Activated CD8-positive, alpha-beta memory T cell treated with anti-CD3 and anti-CD28 coated beads, Interleukin-2, amount 50 U/mL, for 1 hour (primary cell): Measurements from ENCODE around the gene SSNA1.

Experiments used
- DNase-seq: peaks from one replicate; pipeline ENCODE4 v3.0.0-alpha.2; 2020; ENCODE audit errors: extremely low read depth

The SSNA1 gene, protein sequence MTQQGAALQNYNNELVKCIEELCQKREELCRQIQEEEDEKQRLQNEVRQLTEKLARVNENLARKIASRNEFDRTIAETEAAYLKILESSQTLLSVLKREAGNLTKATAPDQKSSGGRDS

DNA sequence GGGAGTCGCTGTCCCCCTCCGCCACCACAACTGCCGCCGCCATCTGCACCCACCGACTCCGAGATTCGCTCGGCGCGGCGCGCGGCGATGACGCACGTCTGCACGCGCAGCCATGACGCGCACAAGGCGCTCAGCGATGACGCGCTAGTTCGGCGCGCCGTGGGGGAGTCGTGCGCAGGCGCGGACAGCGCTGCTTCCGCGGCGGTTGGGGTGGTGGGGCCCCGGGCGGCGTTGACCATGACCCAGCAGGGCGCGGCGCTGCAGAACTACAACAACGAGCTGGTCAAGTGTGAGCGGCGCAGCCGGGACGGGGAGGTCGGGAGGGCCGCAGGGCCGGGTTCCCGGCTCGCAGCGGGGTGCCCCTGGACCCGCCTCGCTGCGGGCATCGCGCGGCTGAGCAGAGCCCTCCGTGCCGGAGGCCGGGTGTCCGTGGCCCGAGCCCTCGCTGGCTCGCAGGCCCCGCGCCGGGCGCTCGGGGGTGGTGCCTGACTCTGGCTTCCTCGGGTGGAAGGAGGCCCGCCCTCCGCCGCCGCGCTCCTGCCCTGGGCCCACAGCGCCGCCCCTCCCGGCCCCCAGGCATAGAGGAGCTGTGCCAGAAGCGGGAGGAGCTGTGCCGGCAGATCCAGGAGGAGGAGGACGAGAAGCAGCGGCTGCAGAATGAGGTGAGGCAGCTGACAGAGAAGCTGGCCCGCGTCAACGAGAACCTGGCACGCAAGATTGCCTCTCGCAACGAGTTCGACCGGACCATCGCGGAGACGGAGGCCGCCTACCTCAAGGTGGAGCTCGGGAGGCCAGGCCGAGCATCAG, at the start of gene SSNA1, which contains the start of gene ANAPC2:
SSNA1 (plus strand) TSS at position 187 of the 807 bp plus-strand sequence; CDS start at position 238, 51 bp downstream.
ANAPC2 (minus strand) TSS at position 71 of the 807 bp plus-strand sequence; CDS start at position 43, 28 bp downstream.
- peak; percentile 62 for DNase-seq

GRCh38 chr9:137138722-137139467, 49.6 kb upstream of the SSNA1 start, which contains the start of gene GRIN1:
Gene GRIN1, plus strand, starts transcription at chr9:137139154. Its CDS starts 333 bp downstream, at chr9:137139487.
- DNase-seq = no peak

DNA sequence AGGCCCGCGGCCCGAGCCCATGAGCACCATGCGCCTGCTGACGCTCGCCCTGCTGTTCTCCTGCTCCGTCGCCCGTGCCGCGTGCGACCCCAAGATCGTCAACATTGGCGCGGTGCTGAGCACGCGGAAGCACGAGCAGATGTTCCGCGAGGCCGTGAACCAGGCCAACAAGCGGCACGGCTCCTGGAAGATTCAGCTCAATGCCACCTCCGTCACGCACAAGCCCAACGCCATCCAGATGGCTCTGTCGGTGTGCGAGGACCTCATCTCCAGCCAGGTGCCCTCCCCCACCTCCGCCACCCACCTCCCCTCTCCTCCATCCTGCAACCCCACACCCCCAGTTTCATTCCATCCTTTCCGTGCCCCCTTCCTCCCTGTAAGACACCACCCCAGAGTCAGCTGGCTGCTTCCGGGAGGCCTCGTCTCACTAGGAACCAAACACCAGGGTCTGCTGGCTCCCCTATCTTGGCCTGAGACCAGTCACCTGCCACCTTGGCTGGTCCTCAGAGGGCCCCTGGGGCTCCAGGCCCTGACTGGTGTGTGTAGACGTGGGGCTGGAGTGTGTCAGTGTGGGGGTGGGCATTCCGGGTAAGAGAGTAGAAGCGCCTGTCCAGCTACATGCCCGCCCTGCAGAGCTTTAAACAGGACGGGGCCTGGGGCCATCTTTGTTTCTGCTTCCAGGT, 48.9 kb upstream of the SSNA1 start:
- DNase-seq = no peak

GRCh38 chr9:137140151-137141012, 48.1 kb upstream of the SSNA1 start:
- DNase-seq = no peak

DNA sequence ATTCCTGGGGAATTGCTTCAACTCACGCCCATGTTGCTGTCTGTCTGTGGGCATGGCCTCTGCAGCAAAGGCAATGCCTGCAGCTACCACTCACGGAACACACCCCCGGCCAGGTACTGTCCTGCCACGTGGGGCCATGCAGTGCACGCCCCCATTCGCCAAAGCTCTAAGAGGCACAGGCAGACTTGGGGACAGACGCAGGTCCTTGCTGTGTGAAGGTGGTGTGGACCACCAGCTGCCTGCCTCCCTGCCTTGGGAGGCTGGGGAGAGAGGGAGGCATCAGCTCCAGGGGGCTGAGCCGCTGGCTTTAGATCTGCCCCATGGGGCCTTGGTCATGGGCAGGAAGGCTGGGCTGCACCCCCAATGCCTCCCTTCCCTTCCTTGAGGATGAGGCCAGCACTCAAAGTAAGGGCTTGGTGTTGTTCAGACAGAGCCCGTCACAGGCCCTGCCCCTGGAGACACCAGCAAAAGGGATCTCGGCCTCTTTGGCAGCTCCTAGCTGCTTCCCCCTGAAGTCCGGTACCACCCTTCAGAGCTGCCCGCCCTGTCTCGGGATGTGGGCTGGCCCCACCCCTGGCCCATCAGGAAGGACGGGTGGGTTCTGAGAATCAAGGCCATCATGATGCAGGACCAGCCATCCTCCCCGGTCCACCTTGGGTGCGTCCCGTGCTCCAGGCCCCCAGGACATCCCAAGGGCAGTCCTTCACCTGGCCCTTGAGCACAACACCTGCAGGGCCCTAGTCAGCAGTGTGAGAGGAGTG, 47.2 kb upstream of the SSNA1 start:
- DNase-seq = no peak

- no peak for DNase-seq
These were observed 46.2 kb upstream of the SSNA1 start for GRCh38 chr9:137141976-137142936.

- no peak for DNase-seq
These were observed 45.0 kb upstream of the SSNA1 start for GRCh38 chr9:137143459-137143858.

DNA sequence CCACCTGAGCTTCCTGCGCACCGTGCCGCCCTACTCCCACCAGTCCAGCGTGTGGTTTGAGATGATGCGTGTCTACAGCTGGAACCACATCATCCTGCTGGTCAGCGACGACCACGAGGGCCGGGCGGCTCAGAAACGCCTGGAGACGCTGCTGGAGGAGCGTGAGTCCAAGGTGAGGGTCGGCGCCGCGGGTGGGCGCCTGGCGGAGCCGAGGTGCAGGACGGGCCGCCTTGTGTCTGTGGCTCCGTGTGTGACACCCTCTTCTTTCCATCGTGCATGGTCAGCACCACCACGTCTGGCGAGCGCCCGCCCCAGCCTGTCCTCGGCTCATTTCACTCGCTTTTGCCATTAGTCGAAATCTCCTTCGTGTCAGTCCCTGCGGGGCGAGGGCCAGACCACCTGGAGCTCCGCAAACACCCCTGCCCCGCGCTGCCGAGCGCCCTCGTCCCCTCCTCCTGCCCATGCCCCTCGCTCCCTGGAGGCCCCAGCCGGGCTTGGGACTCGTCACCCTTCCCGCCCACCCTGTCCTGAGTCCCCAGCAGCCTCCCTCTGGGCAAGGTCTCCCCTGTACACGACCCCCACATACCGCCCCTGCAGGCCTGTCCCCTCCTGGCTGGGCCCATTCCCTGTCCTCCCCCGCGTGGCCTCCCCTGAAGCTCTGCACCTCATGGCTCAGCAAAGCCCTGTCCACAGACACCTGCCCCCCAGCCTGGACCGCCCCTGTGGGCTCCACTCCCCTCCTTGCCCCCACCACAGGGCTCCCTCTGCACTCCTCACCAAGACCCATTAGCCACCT, 42.5 kb upstream of the SSNA1 start:
- no peak for DNase-seq

DNA sequence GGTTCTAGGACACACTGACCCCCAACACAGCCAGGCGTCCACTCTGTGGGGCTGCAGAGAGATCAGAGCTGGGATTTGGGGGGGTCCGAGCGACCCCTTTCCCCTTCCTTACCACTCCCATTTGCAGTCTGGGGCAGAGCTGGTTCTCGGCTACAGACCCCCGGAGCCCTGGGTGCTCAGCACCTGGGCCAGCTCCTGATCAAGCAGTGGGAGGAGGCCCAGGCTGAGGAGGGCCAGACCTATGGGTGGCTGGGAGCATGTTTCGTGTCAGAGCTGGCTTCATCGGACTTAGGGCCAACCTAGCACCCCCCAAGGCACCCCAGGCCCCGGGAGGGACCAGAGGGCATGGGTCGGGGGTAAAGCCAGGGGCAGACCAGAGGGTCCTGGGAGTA, 42.0 kb upstream of the SSNA1 start:
- no peak for DNase-seq

GRCh38 chr9:137147091-137147792, 41.2 kb upstream of the SSNA1 start:
- no peak for DNase-seq

GRCh38 chr9:137147793-137148160, 40.7 kb upstream of the SSNA1 start:
- DNase-seq = no peak

DNA sequence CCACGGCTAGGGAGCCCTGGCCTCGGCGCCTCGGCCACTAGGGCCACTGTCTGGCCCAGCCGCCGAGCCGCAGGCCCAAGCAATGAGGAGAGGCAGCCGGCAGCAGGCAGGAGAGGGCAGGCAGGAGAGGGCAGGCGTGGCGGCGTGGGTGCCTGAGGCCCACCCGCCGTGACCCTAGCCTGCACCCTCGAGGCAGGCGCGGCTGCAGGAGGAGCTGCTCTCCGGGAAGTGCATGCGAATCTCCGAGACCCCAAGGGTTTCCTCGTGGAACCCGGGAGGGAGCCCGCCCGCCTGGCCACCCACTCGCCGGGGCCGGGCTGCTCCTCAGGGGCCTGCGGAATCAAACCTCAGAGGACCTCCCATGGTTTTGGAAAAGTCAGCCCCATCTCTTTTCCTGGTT, 40.2 kb upstream of the SSNA1 start:
- no peak for DNase-seq

GRCh38 chr9:137148661-137149060, 39.8 kb upstream of the SSNA1 start:
- no peak for DNase-seq

GRCh38 chr9:137149363-137149762, 39.1 kb upstream of the SSNA1 start:
- no peak for DNase-seq

DNA sequence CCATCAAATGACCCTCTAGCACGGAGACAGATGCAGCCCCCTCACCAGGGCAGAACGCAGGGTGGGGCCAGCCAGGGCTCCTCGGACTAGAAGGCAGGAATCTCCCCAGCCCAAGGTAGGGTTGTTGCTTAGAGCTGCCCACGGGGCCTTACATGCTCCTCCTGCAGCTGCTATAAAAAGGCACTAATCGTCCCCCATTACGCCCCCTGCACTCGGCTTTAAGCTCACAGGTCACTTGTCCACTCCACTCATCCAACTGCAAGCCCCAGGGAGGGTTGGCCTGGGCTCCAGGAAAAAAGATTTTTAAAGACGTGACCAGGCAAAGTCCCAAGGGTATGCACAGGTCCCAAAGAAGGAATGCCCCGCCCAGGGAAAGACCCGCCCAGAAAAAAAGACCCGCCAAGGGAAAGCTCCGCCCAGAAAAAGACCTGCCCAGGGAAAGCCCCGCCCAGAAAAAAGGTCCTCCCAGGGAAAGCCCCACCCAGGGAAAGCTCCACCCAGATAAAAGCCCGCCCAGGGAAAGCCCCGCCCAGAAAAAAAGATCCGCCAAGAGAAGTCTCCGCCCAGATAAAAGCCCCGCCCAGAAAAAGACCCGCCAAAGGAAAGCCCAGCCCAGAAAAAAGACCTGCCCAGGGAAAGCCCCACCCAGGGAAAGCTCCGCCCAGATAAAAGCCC, 38.4 kb upstream of the SSNA1 start:
- no peak for DNase-seq

GRCh38 chr9:137150617-137151457, 37.6 kb upstream of the SSNA1 start:
- no peak for DNase-seq
